Measurements from ENCODE around the gene CRYBG3.
"Not testable (repeated sequence)": the region's sequence is repeated elsewhere in the genome, so short reads cannot be mapped to it uniquely, and the experiment has no call there.

CRYBG3 gene

DNA sequence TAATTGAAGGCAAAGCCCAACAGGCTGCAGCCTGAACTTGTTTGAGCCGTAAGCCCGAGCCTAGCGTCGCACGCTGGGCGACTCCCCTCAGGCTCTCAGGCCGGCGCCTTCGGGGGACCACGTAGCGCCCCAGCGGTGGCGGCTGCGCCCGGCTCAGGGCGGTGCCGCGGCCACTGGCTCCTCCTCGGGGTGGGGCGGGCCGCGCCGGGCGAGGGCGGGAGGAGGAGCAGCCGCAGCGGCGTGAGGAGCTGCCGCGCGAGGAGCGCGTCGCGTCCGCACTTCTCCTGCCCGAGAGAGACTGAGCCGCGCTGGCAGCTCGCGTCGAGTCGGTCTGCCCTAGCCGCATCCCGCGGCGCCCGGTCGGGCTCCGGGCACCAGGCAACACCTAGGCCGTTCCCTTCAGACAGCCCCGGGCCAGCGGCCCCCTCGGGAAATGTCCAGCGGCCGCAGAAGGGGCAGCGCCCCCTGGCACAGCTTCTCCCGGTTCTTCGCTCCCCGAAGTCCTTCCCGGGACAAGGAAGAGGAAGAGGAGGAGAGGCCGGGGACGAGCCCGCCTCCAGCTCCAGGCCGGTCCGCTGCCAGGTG, at the start of gene CRYBG3:
Gene CRYBG3, plus strand, starts transcription at position 238 of the 585 bp plus-strand sequence. Its CDS starts 196 bp downstream, at position 434.
- DNase-seq, result peak in 13 of 14 donors; percentile 39 to 91 (median 82)

DNA sequence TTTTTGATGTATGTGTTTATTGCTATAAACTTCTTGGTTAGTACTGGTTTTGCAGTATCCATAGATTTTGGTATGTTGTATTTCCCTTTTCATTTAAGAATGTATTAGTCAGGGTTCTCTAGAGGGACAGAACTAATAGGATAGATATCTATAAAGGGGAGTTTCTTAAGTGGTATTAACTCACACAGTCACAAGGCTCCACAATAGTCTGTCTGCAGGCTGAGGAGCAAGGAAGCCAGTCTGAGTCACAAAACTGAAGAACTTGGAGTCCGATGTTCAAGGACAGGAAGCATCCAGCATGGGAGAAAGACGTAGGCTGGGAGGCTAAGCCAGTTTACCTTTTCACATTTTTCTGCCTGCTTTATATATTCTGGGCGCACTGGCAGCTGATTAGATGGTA, 48.9 kb upstream of the CRYBG3 start:
- no peak for DNase-seq

DNA sequence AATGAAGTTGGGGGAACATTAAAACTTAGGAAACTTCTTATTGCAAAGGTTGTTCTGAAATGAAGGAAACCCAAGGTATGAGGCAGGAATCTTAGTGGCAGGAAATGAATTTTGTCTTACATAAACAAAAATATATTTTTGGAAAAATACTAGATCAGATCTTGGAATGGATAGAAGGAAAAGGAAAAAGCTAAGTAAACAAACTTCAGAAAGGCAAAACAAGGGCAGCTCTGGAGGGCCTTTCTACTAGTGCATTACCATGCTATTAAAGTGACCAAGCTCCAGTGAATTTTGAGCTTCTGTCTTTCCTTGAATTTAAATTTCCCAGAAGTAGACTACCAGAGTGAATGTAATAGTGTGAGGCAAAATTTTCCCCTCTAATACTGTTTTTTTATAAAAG, 43.7 kb upstream of the CRYBG3 start:
- no peak for DNase-seq

DNA sequence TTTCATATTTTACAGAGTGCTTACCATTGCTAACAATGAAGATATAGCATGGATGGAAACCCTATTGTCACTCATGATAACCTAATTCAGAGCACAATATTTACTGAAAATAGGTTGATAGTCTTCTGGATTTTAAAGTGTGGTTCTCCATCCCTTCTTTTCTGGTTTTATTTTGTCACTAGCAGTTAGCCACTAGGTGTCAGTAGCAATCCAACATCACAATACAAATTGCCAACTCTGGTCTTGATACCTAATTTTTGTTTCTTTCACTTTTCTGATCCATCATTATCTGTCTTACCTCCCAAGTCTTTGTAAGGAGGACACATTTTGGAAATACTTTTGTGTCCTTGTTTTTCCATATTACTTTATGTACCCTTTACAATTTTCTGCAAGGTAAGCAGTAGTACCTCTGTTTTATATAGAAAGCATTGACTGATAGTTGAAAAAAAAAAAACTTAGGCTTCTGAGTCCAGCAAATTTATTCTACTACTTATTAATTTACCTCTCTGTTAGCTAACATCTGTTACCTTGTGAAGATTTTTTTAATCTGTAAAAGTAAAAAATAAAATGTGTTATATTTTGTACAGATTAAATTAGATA, 28.3 kb upstream of the CRYBG3 start:
- peak in 2 of 14 donors; percentile 0 to 4 for DNase-seq

DNA sequence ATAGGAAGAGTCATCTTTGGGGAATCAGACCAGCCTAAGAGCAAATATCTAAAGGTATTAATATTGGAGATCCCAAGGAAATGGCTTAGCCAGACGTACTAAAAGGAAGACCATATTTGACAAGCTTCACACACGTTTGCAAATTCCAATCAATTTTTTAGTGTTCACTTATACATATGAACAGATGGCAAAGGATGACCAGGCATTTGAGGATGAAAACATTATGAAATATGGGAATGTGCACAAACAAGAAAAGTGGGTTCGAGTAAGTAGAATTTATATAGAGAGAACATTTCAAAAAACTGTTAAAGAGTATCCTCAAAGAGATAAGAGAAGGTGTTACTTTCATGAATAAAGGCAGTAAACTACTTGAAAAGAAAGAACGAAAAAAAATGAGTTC, 25.9 kb upstream of the CRYBG3 start:
- no peak for DNase-seq

DNA sequence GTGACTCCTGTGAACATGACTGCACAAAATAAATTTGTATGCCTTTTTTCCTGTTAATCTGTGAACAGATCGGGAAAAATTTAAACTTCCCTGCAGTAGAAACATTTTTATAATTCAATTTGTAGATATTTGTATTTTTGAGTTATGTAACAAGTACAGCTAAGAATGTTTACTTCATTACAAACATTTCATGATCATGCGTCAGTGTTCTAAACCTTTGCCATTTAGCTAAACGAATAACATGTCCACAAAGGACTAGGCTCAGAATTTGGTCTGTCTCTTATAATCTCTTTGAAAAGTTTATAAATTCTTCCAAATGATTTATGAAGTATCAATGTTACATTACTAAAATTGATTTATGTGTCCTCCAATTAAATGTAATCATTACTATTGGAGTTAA, 17.3 kb upstream of the CRYBG3 start:
- no peak for DNase-seq

DNA sequence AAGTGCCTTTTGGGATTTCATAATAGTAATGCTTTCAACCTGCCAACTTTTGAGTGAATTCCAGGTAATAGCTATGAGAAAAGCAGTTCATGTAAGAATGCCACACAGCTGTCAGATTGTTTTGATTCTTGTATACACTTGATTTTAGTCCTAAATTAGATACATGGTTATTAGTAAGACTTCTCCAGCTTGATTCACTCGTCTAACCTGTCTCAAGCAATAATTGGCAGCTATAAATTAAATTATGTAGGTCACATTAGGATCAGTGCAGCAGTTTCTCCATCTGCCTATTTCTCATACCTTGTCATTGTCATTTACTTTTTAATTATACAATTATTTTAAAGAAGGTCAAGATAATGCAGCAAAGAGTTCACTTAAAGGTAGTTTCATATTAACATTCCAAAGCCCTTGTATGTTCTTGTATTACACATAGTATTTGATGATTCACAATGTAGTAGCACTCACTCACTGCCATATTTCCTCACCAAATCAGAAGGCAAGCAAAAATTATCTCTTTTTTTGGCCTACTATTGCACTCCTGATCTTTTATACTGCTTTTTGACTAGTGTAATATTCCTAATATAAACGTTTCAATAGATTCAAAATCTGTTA, 10.9 kb upstream of the CRYBG3 start:
- DNase-seq, result no peak

DNA sequence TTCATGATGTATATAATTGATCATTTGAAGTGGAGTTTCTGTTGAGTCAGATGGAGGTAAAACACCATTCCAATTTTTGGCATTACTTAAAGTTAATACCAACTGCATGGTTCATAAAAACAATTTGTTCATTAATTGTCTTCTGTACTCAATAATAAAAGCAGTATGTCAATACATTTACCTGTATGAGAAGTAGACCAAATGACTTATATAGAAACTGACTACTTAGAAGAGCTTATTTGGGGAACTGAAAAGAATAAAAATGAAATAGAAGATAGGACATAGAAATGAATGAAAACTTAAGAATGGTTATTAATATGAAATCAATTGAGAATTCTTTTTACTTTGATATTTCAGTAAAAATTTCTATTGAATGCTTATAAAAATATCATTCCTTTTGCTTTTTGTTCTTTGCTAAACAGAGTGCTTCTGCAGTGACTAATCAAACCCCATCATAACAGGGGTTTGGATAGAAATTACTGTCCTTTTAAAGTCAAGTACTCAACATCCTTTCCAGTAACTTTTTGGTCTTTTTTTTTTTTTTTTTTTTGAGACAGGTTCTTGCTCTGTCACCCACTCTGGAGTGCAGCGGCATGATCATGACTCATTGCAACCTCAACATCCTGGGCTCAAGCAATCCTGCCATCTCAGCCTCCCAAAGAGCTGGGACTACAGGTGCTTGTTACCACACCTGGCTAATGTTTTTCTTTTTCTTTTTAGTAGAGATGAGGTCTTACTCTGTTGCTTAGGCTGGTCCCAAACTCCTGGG, 6.5 kb upstream of the CRYBG3 start:
- DNase-seq, result no peak

DNA sequence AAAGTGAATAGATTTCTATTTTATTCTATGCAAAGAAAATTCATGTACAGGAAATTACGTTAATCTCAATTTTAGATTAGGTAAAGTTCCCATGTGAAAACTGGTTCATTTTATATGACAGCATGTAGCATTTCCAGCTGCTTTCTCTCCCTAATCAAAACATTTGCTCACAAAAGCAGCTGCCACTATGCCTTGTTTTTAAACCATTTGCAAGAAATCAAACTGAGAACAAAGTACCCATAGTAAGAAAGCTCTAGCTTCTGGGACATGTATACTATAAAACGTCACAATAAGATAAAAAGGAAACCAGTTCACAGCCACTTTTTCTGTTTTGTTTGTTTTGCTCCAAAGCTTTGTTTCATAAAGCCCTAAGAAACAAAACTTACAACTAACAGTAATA, 5.0 kb upstream of the CRYBG3 start:
- DNase-seq, result no peak

DNA sequence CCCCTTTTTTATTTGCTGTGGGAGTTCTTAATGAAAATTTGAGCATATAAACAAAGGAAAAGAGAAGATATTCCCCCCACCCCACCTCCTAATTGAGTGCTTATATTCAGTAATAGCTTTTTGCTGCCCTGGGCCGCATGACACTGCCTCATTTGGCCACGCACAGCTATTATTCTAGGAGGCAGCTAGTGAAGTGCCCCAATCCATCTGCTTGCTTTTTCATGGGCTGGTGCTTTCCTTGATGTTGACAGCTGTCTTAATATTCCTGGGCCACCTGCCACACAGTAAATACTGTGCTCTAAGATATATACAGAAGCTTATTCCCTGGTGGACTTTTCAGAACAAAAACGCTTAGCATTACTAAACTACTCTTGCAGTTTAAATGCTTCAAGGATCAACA, 3.8 kb upstream of the CRYBG3 start:
- peak in 1 of 14 donors; percentile 9 for DNase-seq

DNA sequence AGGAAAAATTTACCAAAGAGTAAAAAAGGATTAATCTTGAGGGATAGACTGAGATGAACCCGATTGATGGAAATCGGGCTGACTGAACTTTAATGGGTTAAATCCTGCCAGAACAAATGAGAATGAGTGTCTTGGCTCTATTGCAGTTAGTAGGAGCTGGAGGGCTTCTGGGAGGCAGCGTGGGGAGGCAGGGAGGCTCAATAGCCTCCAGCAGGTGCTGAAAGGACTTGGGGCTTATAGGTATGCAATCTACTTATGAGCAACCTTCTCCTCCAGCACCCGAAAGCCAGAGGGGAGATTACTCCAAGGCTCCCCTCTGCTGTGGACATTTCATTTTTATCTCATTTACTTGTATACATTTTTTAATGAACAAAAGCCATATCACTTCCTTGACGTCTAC, 1.0 kb upstream of the CRYBG3 start:
- DNase-seq, result no peak

DNA sequence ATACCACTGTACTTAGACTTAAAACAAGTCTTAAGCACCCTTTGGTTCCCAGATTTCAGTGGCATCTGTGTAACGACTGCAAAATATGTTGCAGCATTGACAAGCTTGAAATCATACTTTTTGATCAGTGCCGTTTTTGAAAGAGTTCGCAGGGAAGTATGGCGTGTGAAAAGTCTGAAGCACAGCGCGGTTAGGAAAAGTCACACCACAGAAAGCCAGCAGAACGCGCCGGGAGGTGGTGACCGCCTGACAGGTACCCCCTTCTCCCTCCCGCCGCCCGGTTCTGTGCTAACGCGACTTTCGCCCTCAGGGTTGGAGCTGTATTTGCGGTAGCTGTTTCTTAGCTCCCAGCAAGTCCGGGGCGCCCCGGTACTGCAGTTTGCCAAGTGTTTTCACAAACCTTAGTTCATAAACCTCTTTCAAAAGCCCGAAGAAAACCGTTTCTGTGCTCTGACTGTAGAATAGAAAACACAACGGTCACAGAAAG, 481 bp upstream of the CRYBG3 start:
- DNase-seq, result peak in 6 of 14 donors; percentile 39 to 82 (median 72)

DNA sequence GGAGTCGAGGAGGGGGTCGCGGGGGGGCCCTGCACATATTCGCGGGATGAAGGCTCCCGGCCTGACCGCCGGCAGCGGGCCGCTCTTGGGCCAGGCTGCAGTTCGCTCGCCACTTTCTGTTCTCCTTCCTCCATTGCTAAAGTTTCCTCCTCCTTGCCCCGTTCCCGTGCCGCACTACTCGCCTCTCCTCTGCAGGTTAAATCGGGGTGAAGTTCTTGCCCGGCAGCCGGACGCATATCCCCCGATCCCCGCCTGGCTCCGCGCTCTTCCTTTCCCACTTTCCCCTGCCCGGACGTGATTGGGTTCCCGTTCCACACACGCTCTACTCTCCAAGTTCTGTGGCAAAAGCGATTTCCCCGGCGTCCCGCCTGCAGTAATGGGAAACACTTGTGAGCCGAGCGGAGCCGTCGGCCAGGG, 556 bp downstream of the CRYBG3 start:
- DNase-seq, result peak in 8 of 14 donors; percentile 3 to 82 (median 65)

DNA sequence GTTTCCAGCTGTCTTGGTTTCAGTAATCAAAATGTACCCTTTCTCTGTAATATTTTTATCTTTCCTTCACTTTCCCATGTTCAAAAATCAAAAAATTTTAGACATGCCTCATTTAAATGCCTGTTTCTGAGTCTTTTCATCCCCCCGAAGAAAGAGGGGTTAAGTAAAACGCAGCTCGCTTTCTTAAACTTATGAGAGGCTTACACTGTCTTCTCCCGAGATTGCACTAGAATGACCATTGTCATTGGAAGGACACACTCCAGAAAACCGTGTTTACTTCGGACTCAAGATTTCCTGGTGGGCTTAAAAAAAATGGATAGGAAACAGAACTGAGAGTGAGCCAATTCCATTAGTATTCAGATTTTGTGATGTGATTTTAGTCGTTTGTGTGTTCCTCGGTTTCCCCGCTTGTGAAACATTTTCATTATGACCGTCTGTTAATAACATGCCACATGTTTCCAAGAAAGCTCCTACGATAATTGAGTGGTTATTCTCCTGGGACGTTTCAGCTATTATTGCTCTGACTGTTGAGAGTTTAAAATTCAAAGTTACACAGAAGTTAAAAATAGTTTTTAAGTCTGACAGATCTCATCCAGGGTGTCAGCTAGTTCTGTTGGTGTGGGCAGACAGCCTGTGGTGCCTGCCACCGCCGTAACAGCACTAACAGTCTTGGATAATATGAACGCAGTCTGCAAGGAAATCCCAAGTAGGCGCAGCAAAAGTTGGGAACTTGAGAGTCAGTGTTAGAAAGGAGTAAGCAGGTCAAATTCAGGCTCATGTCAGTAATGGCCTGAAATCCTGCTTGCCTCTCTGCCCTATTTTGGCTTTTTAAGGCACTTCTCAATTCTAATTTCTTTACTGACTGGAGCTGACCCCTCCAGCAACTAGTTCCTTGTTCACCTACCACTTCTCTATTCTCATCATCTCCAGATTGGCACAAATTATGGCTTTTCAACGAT, 1.5 kb downstream of the CRYBG3 start:
- peak in 5 of 14 donors; percentile 9 to 47 (median 38) for DNase-seq

DNA sequence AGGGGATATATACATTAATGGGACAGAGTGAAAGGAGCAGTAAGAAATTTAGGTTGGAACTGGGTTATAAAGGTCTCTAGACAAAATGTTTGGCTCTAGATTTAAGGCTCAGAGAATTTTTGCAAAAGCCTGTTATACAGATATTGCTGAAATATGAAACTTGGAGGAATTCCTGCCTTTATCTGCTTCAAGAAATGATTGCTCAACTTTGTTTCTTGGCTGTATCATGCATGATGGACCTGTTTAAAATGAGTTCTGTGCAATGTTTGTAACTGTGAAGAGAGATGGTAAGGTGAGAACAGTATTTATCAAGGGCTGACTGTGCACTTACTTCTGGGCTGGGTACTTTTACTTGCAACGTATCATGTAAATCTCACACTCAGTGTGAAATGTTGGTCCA, 3.3 kb downstream of the CRYBG3 start:
- DNase-seq, result no peak

DNA sequence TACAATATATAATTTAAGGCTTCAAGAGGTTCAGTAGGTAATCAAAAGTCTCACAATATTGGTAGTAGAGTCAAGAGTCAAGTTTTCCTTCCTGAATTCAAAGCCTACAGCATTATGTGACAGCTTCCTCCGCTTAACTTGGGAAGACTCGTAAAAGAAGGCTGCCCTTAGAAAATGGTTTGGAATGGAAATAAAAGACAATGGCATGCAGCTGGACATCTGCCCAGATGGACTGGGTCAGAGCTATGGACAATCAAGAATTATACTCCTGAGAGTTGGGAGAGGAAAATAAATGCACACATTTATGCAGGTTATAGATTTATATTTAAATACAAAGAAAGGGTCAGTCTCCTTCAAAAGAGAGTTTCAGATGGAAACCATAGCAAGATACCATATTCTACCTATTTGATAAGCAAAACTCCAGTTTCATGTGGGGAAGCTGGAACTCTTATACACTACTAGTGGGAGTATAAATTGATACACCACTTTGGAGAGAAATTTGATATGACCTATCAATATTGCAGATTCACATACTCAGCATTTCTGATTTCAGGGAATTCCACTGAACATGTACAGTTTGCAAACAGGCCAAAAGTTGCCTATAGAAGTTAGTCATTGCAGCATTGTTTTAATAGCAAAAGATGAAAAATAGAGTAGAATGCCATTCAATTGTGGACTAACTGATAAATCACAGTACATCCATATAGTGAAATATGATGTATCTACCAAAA, 6.1 kb downstream of the CRYBG3 start:
- DNase-seq, result peak in 6 of 14 donors; percentile 15 to 52 (median 30)

DNA sequence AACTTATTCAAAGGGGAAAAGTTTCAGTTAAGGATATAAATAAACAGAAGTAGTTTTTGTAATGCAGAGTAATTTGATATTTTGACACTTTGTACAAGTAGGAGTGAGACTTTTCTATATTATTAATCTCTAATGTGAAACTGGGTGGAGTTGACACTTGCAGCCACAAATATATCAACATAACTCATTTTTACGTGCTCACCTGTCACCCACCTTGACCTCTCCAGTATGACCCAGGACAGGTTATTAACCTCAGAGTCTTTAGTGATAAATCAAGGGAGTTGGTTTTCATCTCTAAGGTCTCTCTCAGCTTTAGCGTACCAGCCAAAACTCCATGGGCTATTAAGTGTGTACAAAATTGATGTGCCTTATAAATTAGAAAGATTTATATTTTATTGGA, 7.4 kb downstream of the CRYBG3 start:
- no peak for DNase-seq

DNA sequence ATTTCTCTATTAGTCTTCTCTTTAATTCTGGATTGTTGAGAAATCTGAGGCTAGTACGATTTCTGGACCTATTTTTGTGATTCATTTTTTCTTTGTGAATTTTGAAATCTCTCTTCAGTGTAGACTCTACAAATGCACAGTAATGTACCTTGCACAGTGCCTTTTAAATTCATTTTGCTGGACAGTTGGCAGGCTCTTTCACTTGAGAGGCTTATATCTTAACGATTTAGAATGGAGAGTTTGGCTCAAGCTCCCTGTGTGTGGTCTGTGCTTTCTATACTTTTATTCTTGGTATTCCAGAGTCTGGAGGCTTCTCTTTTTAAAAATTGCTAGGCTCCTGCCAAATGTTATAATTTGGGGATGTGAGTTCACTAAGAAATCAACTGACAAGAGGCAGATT, 8.8 kb downstream of the CRYBG3 start:
- DNase-seq, result no peak

DNA sequence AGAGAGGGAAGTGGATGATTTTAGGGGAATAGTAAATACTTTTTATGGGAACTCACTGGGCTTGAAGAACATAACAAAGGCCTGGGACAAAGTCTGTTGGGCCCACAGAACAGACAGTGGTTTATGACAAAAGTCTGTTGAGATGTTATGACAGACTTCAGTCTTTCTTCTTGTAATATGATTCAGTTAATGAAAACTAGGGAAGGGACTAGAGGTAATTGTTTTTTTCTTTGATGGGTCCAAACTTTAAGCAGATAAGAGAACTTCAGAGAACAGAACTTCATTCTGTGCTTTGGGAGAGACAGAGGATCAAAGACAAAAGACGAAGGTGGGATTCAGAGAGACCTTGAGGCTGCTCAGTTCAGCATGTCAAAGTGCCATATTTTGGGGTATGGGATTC, 9.3 kb downstream of the CRYBG3 start:
- no peak for DNase-seq

DNA sequence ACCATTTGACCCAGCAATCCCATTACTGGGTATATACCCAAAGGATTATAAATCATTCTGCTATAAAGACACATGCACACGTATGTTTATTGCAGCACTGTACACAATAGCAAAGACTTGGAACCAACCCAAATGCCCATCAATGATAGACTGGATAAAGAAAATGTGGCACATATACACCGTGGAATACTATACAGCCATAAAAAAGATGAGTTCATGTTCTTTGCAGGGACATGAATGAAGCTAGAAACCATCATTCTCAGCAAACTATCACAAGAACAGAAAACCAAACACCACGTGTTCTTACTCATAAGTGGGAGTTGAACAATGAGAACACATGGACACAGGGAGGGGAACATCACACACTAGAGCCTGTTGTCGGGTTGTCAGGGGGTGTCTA, 11.4 kb downstream of the CRYBG3 start:
- DNase-seq, result not testable (repeated sequence)

DNA sequence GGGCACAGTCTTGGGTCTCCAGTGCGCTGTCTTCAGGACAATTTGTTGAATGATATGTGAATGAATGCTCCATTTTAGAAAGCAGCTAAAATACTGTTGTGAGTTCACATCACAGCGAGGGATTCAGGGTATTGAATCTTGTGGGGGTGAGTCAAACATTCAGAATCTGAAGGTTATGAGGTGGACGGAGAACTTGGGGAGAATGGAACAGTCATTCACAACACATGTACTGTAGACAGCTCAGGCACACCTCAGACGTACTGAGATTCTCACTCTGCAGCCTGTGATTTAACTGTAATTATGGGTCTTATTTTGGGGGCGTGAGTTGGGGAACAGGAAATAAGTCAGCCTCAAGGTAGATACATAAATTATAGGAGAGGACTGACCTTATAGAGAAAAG, 13.9 kb downstream of the CRYBG3 start:
- DNase-seq, result no peak
